Measurements from ENCODE around the gene BLACAT1.

BLACAT1 gene

GRCh38 chr1:205456868-205457745 is 1.3 kb upstream of the BLACAT1 start:
- no peak for TF ChIP-seq POLR2A (IDR thresholded peaks at IDR 0.05; ENCODE audit: low read depth, low read length)
- TF ChIP-seq POU2F2 (IDR thresholded peaks at IDR 0.05; ENCODE audit: low read depth, low read length) = no peak
- TF ChIP-seq PAX5 (IDR thresholded peaks at IDR 0.05; ENCODE audit: insufficient read depth, low read length, severe bottlenecking) = no peak
- TF ChIP-seq POLR2AphosphoS5 (IDR thresholded peaks at IDR 0.05; ENCODE audit: low read depth, low read length) = no peak
- TF ChIP-seq TAF1 (IDR thresholded peaks at IDR 0.05; ENCODE audit: low read depth, low read length) = no peak
- TF ChIP-seq SPI1 (IDR thresholded peaks at IDR 0.05; ENCODE audit: low read depth, low read length) = no peak
- no peak for DNase-seq (ENCODE audit: insufficient read length, low spot score)
- no peak for FAIRE-seq

DNA sequence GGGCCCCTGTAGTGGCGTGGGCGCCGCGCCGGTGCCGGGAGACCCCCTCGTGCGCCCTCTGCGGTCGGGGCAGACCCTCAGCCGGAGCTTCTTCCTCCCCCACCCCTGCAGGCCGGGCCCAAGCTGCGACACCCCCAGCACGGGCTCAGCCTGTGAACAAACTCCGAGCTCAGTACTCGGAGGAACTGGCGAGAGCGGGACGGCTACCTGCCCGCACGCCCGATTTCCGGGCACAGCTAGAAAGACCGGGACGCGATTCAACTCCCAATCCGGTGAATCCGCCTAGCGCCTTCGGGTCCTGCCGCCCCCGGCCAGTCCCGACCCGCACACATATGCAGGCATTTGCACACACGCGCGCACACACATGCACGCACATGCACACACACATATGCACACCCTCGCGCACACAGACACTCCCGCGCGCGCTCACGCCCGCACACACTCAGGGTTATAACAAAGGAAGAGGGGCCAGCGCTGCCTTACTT is 580 bp upstream of the BLACAT1 start:
- DNase-seq (ENCODE audit: insufficient read length, low spot score) (no peak), FAIRE-seq (no peak)
- no peak for TF ChIP-seq POLR2A (IDR thresholded peaks at IDR 0.05; ENCODE audit: low read depth, low read length)
- no peak for TF ChIP-seq SPI1 (IDR thresholded peaks at IDR 0.05; ENCODE audit: low read depth, low read length)
- no peak for TF ChIP-seq POU2F2 (IDR thresholded peaks at IDR 0.05; ENCODE audit: low read depth, low read length)
- no peak for TF ChIP-seq PAX5 (IDR thresholded peaks at IDR 0.05; ENCODE audit: insufficient read depth, low read length, severe bottlenecking)
- TF ChIP-seq POLR2AphosphoS5 (IDR thresholded peaks at IDR 0.05; ENCODE audit: low read depth, low read length) = no peak
- no peak for TF ChIP-seq TAF1 (IDR thresholded peaks at IDR 0.05; ENCODE audit: low read depth, low read length)

DNA sequence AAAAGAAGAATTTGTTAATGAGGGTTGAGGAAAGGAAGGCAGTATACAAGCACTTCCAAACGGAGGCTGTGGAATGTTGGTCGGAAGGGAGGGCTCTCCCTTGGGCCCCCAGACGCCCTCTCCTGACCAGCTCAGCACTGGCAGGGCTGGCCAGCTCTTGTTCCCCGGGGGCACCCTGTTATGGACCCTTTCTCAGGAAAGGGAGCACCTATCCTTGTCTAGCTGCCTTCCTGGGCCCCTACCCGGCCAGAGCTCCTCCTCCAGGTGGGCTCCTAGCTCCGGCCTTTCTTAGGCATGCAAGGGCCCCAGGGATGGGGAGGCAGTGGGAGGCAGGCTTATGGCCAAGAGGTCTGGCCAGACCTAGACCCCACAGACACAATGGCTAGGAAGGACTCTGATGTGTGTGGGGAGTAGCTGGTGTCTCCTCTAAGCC is 926 bp downstream of the BLACAT1 start:
- no peak for FAIRE-seq
- TF ChIP-seq POU2F2 (IDR thresholded peaks at IDR 0.05; ENCODE audit: low read depth, low read length) = no peak
- no peak for TF ChIP-seq SPI1 (IDR thresholded peaks at IDR 0.05; ENCODE audit: low read depth, low read length)
- DNase-seq (ENCODE audit: insufficient read length, low spot score) = no peak

GRCh38 chr1:205453466-205453865 is 2.4 kb downstream of the BLACAT1 start:
- FAIRE-seq = no peak
- TF ChIP-seq POU2F2 (IDR thresholded peaks at IDR 0.05; ENCODE audit: low read depth, low read length) = no peak
- no peak for TF ChIP-seq TAF1 (IDR thresholded peaks at IDR 0.05; ENCODE audit: low read depth, low read length)
- TF ChIP-seq PAX5 (IDR thresholded peaks at IDR 0.05; ENCODE audit: insufficient read depth, low read length, severe bottlenecking) = no peak
- TF ChIP-seq SPI1 (IDR thresholded peaks at IDR 0.05; ENCODE audit: low read depth, low read length) = no peak
- TF ChIP-seq POLR2AphosphoS5 (IDR thresholded peaks at IDR 0.05; ENCODE audit: low read depth, low read length) = no peak
- TF ChIP-seq POLR2A (IDR thresholded peaks at IDR 0.05; ENCODE audit: low read depth, low read length) = no peak
- DNase-seq (ENCODE audit: insufficient read length, low spot score) = no peak

GRCh38 chr1:205452933-205453332 is 2.9 kb downstream of the BLACAT1 start:
- TF ChIP-seq POLR2AphosphoS5 (IDR thresholded peaks at IDR 0.05; ENCODE audit: low read depth, low read length) (no peak), TAF1 (IDR thresholded peaks at IDR 0.05; ENCODE audit: low read depth, low read length) (no peak), POU2F2 (IDR thresholded peaks at IDR 0.05; ENCODE audit: low read depth, low read length) (no peak), POLR2A (IDR thresholded peaks at IDR 0.05; ENCODE audit: low read depth, low read length) (no peak), PAX5 (IDR thresholded peaks at IDR 0.05; ENCODE audit: insufficient read depth, low read length, severe bottlenecking) (no peak), SPI1 (IDR thresholded peaks at IDR 0.05; ENCODE audit: low read depth, low read length) (no peak)
- no peak for DNase-seq (ENCODE audit: insufficient read length, low spot score)
- no peak for FAIRE-seq

DNA sequence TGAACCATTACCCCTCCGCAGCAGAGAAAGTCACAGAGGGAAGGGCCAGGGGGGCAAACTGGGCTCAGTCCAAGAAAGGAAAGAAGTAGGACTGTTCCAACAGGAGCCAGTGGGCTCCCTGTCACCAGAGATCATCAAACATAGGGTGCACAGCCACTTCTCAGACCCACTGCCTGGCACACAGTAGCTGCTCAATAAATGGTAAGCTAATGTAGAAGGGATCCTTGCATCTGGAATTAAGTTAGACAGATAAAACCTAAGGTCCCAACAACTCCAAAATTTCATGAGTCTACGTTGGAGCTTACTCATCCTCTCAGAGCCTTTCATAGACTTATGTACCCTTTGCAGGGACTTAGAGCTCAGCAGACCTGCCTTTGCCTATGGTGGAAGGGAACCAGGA is 3.5 kb downstream of the BLACAT1 start:
- no peak for TF ChIP-seq PAX5 (IDR thresholded peaks at IDR 0.05; ENCODE audit: insufficient read depth, low read length, severe bottlenecking)
- TF ChIP-seq POLR2A (IDR thresholded peaks at IDR 0.05; ENCODE audit: low read depth, low read length) = no peak
- no peak for TF ChIP-seq POLR2AphosphoS5 (IDR thresholded peaks at IDR 0.05; ENCODE audit: low read depth, low read length)
- no peak for TF ChIP-seq POU2F2 (IDR thresholded peaks at IDR 0.05; ENCODE audit: low read depth, low read length)
- no peak for TF ChIP-seq TAF1 (IDR thresholded peaks at IDR 0.05; ENCODE audit: low read depth, low read length)
- TF ChIP-seq SPI1 (IDR thresholded peaks at IDR 0.05; ENCODE audit: low read depth, low read length) = no peak
- FAIRE-seq (no peak), DNase-seq (ENCODE audit: insufficient read length, low spot score) (no peak)

DNA sequence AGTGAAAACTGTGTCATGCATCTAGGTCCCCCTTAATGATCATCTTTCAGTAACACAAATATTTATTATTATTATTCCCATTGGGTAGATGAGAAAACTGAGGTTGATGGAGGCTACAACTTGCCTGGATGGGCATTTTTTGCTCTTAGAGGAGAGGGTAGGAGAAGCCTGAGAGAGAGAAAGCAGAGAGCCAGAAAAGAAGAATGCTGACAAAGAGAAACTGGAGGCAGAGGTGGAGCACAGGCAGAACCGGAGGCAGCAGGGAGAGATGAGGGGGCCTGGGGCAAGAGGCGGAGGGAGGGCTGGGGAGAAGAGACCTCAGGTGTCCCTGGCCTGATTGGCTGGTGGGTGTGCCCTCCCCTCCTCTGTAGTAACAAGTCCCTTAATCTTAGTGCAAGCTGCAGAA is 4.1 kb downstream of the BLACAT1 start:
- TF ChIP-seq POLR2A (IDR thresholded peaks at IDR 0.05; ENCODE audit: low read depth, low read length) = no peak
- no peak for TF ChIP-seq PAX5 (IDR thresholded peaks at IDR 0.05; ENCODE audit: insufficient read depth, low read length, severe bottlenecking)
- TF ChIP-seq TAF1 (IDR thresholded peaks at IDR 0.05; ENCODE audit: low read depth, low read length) = no peak
- TF ChIP-seq SPI1 (IDR thresholded peaks at IDR 0.05; ENCODE audit: low read depth, low read length) = no peak
- no peak for TF ChIP-seq POLR2AphosphoS5 (IDR thresholded peaks at IDR 0.05; ENCODE audit: low read depth, low read length)
- no peak for TF ChIP-seq POU2F2 (IDR thresholded peaks at IDR 0.05; ENCODE audit: low read depth, low read length)
- FAIRE-seq (no peak), DNase-seq (ENCODE audit: insufficient read length, low spot score) (no peak)

DNA sequence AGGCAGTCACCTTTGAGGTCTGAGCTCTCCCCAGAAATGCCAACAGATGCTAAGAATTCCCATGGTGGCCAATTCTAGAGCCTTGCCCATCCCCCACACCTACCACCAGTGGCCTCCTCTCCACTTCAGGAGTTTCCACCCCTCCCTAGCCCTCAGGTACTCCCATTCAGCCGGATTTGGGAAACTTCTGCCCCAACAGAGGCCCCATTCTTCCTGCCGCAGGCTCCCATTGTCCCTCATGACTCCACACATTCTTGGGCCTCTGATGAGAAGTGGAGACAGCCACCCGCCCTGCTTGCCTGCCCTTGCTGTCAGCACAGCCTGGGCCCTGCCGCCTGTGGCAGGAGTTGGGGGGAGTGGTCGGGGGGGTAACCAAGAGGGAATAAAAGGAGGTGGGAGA is 4.6 kb downstream of the BLACAT1 start:
- TF ChIP-seq POLR2AphosphoS5 (IDR thresholded peaks at IDR 0.05; ENCODE audit: low read depth, low read length) = no peak
- no peak for DNase-seq (ENCODE audit: insufficient read length, low spot score)
- no peak for FAIRE-seq

- FAIRE-seq (no peak), DNase-seq (ENCODE audit: insufficient read length, low spot score) (no peak)
- TF ChIP-seq PAX5 (IDR thresholded peaks at IDR 0.05; ENCODE audit: insufficient read depth, low read length, severe bottlenecking) = no peak
- TF ChIP-seq POU2F2 (IDR thresholded peaks at IDR 0.05; ENCODE audit: low read depth, low read length) = no peak
- no peak for TF ChIP-seq SPI1 (IDR thresholded peaks at IDR 0.05; ENCODE audit: low read depth, low read length)
- no peak for TF ChIP-seq POLR2AphosphoS5 (IDR thresholded peaks at IDR 0.05; ENCODE audit: low read depth, low read length)
- no peak for TF ChIP-seq POLR2A (IDR thresholded peaks at IDR 0.05; ENCODE audit: low read depth, low read length)
- TF ChIP-seq TAF1 (IDR thresholded peaks at IDR 0.05; ENCODE audit: low read depth, low read length) = no peak
Measured at GRCh38 chr1:205450448-205450847, 5.4 kb downstream of the BLACAT1 start.

Data from GM12891 (cell line).